ENCODE data around the gene JCAD.

GRCh38 chr10:30014511-30014910, 44.9 kb downstream of the JCAD start:
- TF ChIP-seq POLR2A (IDR thresholded peaks at IDR 0.05) (no peak), CTCF (IDR thresholded peaks at IDR 0.05) (no peak)

Data from uterus (tissue), 2 donors.